Esophagus muscularis mucosa (tissue), 4 donors: Measurements from ENCODE around the gene CCL13.

Source experiments
- CTCF ChIP-seq, 3 experiments: fragments of 200-600 bp in 2 of 3; fragments of 450-650 bp in 1 of 3; sonication (generic) in 2 of 3; IDR thresholded peaks; one replicate each; pipeline ENCODE4 v1.5.1; 2017 to 2019; ENCODE audit warnings: antibody characterized with exemption in 3 of 3, mild to moderate bottlenecking in 2 of 3, moderate library complexity in 1 of 3
- EP300 ChIP-seq: sonication (generic); formaldehyde crosslinking; IDR thresholded peaks from one replicate; pipeline ENCODE4 v1.6.1; 2017; ENCODE audit warnings: antibody characterized with exemption
- POLR2A ChIP-seq: fragments of 450-650 bp; IDR thresholded peaks from one replicate; pipeline ENCODE4 v1.6.1; 2017; ENCODE audit warnings: antibody characterized with exemption, moderate library complexity, mild to moderate bottlenecking, low read depth
- POLR2AphosphoS5 ChIP-seq, 2 donors: sonication (generic); formaldehyde crosslinking; IDR thresholded peaks; one replicate each; pipeline ENCODE4 v1.6.1; 2017; ENCODE audit warnings: antibody characterized with exemption in 2 of 2

DNA sequence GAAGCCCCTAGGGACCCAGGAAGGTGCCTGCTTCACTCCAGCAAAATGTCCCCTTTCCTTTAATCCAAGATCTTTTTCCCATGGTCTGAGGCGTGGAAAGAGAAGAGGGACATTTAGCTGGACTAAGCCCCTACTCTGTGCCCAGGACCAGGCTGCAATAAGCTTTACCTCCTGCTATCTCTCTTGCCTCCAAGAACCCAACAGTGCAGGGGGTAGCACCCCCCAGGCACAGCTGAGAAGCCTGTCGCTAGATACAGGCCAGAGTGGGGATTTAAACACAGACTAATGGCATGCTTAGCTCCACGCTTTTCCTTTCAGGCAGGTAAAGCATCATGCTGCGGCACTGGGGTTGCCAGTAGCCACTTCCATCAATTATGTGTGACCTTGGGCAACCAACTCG is 31.3 kb downstream of the CCL13 start:
- no peak for TF ChIP-seq POLR2AphosphoS5 (IDR thresholded peaks at IDR 0.05)
- TF ChIP-seq CTCF (IDR thresholded peaks at IDR 0.05): no peak
- no peak for TF ChIP-seq POLR2A
- no peak for TF ChIP-seq EP300
